Embryonic facial prominence (tissue), 1 donor: Measurements from ENCODE around the gene KCNC2.
"Not testable (repeated sequence)": the region's sequence is repeated elsewhere in the genome, so short reads cannot be mapped to it uniquely, and the experiment has no call there.

Experiments used
- DNase-seq: peaks from one replicate; pipeline ENCODE4 v3.0.0-alpha.2; 2016; ENCODE audit errors: extremely low spot score

Gene KCNC2

GRCh38 chr12:75209812-75210138 lies at the start of gene KCNC2:
Gene KCNC2 (minus strand): TSS chr12:75209839.
- DNase-seq, result no peak

DNA sequence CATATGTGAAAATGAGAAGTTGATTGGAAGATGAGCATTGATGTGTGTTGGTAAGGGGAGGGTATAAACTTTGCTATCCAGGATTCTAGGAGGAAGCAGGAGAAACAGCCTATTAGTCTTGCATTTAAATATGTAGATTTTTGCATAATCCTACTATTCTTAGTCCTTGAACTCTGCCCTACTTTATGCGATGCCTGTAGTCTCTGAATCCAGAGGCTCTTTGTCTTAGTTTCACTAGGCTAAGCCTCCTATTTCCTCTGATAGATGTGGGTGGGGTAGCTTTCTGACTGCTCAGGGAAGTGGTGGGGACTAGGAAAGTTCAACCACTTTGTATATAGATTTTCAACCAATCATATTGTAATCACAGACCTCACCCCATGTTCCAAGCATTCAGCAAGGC lies 49.5 kb upstream of the KCNC2 start:
- DNase-seq, result no peak

DNA sequence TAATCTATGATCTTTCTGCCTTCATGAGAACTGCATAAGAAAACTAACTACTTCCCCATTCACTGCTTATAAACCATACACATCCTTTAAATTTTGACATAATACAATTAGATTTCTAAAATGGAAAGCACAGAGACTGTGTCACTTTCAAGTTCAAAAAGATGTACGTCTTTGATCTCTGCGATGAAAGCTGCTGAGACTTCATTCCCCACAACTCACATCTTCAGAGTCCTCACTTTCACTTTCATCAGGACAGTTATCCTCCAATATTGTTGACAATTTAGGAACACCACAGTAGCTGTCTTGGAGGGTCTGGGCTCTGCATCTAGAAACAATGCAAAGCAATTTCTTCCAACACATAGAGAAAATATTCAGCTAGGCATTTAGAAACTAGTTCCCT lies 47.9 kb upstream of the KCNC2 start:
- DNase-seq, result no peak

- no peak for DNase-seq
Measured at GRCh38 chr12:75245108-75245507, 35.5 kb upstream of the KCNC2 start.

- DNase-seq, result no peak
Measured at GRCh38 chr12:75239987-75240386, 30.3 kb upstream of the KCNC2 start.

DNA sequence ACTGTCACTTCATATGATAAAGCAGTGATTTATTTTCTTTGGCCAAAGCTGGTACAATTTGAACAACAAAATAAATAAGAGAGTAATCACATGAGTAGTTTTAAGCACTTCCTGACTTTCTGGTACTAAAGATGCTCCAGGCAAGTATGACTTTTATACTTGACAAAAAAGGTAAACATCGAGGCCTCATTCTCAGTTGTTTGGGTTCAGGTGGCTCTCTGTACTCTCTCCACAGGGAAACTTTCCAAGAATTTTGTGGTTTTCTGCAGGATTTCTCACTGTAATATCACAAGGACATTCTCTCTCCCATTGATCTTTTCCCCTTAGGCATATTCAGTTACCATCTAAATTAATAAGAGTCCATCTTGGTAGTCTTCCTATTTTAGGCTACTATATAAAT lies 26.6 kb upstream of the KCNC2 start:
- DNase-seq, result no peak

- DNase-seq, result no peak
Measured at GRCh38 chr12:75227132-75227531, 17.5 kb upstream of the KCNC2 start.

DNA sequence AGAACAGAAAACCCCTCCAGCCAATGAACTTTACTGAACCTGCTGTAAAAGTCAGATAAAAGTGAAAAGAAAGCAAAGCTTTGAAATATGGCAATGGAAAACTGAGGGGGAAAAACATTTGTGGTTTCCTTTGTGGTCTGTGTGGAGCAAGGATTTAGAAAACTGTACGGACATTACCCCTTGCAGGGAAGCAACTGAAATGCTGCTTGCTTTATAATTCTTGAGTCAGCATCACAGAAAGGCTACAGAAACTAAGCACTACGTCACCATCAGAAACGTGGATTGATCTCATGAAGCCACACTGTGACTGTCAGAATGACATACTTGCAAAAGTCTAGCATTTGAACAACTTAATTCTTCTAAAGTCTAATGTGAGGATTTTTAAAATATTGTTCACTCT lies 2.4 kb upstream of the KCNC2 start:
- DNase-seq, result no peak

DNA sequence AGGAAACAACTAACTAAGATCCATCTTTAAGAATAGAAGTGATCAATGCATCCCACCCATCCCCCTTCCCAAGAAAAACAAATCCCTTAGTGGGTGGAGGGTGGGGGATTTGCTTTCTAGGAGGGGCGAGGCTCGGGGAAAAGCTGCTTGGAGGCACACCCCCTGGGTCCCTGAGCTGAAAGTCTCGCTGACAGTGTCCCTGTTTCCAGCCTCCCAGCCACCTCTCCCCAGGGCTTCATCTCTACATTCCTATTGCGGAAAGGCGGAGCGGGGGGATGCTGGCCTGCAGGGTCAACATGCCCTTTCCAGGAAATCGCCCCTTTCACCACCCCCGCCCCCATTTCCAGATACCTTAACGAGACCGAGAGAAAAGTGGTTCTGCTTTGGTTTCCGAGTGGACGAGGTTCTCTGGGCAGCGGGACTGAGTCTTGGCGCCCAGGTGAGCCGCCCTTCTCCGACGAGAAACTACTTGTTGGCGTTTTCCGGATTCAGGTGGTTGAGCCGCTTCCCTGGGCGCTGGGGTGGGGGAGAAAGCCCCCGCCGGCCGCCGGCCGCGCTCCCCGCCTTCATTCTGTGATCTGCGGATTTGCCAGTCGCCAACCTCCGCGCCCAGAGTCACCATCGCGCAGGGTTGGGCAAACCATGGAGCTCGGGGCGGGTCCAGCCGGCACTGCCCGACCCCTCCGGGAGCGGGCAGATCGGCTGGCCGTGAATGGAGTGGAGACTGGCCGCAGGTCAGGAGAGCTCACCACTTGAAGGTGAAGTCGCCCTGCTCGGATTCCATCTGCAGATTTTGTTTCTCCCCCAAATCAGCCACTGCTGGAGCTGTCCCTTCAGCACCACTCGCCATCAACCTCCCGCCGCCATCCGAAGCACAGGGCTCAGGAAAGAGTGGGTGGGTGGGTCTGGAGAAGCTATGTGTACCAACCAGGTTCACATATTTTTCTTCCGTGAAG lies 505 bp downstream of the KCNC2 start:
- peak; percentile 7 for DNase-seq

DNA sequence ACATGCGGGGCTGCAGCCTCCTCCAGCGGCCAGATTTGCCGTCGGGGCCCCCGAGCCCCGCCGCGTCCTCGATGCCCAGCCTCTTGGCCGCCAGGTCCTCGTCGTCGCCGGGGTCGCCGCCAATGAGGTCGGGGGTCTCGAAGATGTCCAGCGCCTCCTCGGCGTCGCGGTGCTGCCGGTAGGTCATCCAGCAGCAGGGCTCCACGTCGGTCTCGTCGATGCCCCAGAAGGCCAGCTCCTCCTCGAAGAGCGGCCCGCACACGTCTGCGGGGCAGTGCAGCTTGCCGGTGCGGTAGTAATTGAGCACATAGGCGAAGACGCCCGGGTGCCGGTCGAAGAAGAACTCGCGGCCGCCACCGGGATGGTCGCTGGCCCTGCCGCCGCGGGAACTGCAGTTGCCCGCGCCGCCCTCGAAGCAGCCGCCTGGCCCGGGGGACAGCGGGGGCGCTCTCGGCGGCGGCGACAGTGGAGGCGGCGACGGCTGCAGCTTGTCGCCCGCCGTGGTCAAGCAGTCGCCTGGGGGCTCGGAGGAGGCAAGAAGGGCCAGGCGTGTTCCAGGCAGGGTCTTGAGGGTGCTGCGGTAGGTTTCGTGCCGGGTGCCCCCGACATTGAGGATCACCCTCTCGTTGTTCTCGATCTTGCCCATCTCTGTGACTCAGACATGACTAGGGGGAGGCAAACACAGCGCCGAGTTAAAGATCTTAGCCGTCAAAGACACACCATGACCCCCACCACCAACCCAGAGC lies 2.1 kb downstream of the KCNC2 start:
- DNase-seq, result no peak

DNA sequence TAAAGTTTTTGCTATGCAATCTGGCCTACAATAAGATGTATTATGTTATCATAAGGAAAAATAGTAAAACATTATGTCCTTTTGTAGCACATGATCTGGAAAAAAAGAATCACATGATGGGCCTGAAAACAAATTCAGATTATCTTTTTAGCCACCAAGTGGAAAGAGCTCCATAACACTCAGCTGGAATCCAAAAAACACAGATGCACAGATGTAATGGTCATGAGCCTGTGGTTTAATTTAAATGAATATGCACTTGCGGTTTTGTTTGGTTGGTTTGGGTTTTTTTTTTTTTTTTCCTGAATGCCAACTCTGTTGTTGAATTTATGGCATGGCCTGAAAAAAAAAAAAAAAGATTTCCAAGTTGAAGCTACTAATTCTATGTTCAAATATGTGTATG lies 4.1 kb downstream of the KCNC2 start:
- no peak for DNase-seq

DNA sequence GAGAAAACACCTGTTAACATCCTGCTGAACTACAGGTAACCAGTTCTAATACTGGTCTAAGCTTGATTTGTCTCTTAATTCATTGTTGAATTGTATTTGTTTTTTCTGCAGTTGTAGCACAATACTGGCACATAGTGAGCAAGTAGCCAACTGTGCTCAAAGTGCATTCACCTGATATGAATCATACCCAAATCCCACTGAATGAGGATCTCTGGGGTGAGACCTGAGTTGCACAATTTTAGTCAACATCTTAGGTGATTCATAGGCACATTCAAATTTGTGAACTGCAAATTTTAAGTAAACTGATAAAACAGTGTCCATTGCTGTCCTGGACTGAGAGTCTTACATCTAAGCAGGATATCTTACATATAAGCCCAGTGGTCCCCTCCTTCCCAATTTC lies 12.8 kb downstream of the KCNC2 start:
- DNase-seq, result no peak

- DNase-seq, result no peak
Measured at GRCh38 chr12:75196408-75196807, 13.2 kb downstream of the KCNC2 start.

- DNase-seq, result no peak
Measured at GRCh38 chr12:75194250-75194649, 15.4 kb downstream of the KCNC2 start.

DNA sequence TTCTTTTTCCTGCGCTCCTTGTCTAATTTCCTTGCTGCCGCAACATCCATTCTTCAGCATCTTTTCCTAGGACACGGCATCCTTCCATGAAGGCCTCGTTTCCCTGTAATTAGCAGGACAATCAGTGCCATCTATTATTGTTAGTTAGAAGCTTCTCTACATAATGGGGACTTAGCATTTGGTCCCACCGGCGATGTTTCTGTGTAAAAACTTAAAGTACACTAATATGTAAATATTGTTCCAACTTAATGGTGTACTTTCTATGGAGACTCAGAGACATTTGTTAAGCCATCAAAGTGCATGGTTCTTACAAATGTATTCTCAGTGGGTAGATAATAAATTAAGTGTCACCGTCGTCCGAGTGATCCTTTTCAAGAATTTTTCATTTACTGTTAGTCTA lies 17.4 kb downstream of the KCNC2 start:
- DNase-seq, result no peak

GRCh38 chr12:75190846-75191245 lies 18.8 kb downstream of the KCNC2 start:
- no peak for DNase-seq

- not testable (repeated sequence) for DNase-seq
Measured at GRCh38 chr12:75185881-75186280, 23.8 kb downstream of the KCNC2 start.

- DNase-seq, result no peak
Measured at GRCh38 chr12:75184516-75184915, 25.1 kb downstream of the KCNC2 start.

DNA sequence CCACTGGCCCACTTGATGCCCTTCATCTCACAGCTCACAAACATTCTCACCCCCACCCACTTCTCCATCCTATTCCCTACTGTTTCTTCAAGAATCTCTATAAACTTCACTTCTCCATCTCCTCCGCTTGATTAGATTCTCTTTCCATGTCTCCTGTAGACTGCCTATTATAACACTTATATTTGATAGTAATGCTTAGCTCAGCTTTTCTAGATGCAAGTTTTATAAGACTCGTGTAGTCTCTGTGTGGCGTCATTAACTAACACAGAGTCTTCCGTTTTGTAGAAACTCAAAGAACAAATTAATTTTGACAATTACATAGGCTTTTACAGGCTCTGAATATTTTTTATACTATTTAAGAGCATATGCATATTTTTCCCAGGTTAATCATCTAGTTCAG lies 25.7 kb downstream of the KCNC2 start:
- DNase-seq, result no peak

DNA sequence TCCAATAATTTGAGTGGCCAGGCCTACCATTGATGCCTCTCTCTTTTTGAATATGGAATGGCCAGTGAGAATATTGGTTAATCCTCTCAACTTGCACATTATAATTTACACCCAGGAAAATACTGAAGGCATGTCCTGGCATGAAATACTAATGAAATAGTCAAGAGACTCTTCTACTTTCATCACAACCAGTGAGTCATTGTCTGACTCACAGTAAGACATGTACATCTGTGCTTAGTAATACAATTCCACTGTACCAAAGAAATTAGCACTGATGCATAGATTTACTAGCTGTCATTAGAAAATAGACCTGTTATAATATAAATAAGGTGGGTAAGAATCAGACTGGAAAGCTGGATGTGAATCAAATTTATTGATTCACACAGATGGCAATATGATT lies 31.6 kb downstream of the KCNC2 start:
- no peak for DNase-seq

GRCh38 chr12:75172611-75173010 lies 37.0 kb downstream of the KCNC2 start:
- DNase-seq, result no peak

DNA sequence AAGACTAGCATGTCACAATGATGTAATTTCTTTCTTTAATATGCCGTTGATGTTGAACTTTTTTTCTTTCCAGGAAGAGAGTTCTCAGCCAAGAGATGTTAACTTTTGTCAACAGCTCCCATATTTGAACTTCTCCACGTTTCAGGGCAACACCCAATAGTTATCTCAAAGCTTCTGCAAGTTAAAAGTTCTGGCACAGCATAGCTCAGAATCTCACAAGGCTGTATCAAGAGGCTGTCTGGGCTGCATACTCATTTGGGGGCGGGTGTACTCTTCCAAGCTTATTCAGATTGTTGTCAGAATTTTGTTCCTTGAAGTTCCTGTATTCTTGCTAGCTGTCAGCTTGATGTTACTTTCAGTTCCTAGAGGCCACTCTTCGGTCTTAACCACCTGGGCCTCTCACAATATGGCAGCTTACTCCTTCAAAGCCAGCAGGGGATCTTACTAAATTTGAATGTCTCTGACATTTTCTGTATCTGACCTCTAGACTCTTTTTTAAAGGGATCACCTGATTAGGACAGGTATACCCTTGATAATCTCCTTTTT lies 38.9 kb downstream of the KCNC2 start:
- DNase-seq, result no peak

GRCh38 chr12:75162845-75163244 lies 46.8 kb downstream of the KCNC2 start:
- no peak for DNase-seq
